Measurements from ENCODE around the gene STK24. TPM values are rescaled to one million over a fixed set of nuclear protein-coding genes. Genes with fewer than 3 reads are reported as not detected.

The STK24 gene
- total RNA-seq, 2 donors from 2014 or later = 115 to 125 TPM

DNA sequence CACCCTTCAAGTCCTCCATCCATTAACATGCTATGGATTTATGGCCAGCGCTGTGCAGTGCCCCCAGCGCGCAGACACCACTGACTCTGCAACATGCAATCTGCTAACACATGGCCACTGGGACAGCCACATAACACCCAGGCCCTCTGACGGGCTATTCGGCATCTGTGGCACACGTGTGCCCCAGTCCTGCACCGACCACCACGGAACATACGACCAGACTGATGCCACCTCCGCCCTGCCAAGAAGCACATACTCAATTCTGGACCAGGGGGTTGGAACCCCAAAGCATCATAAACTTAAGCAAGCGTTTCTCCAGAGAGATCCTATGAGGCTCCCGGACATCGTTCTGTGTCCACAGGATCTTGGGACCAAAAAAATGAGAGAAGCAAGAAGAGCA, 9.8 kb downstream of the STK24 start:
- peaks cover 40% of the 10 kb centered on the region for H3K4me1 Mint-ChIP-seq
- TF ChIP-seq, protein P1, sequence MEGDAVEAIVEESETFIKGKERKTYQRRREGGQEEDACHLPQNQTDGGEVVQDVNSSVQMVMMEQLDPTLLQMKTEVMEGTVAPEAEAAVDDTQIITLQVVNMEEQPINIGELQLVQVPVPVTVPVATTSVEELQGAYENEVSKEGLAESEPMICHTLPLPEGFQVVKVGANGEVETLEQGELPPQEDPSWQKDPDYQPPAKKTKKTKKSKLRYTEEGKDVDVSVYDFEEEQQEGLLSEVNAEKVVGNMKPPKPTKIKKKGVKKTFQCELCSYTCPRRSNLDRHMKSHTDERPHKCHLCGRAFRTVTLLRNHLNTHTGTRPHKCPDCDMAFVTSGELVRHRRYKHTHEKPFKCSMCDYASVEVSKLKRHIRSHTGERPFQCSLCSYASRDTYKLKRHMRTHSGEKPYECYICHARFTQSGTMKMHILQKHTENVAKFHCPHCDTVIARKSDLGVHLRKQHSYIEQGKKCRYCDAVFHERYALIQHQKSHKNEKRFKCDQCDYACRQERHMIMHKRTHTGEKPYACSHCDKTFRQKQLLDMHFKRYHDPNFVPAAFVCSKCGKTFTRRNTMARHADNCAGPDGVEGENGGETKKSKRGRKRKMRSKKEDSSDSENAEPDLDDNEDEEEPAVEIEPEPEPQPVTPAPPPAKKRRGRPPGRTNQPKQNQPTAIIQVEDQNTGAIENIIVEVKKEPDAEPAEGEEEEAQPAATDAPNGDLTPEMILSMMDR (conservative IDR thresholded peaks at IDR 0.05) = no peak
- no peak overlapping the region for H3K4me3 ChIP-seq (ENCODE audit: low read length)
- no peaks in the 10 kb centered on the region for H3K9me3 Mint-ChIP-seq
- H3K36me3 ChIP-seq (ENCODE audit: control insufficient read depth, insufficient read depth, low read length) = peaks cover 12% of the 10 kb centered on the region
- H3K9ac ChIP-seq (ENCODE audit: extremely low read depth, low read length, poor library complexity, severe bottlenecking) = no peak overlapping the region
- H3K27ac Mint-ChIP-seq = peak overlapping the region; percentile 22
- WGBS, 2 experiments (ENCODE audit: insufficient coverage in 1 of 2, insufficient read length in 1 of 2) = 94 to 95% methylated on average over 12 to 13 of the region's 13 CpGs
- peaks cover 13% of the 10 kb centered on the region for H3K36me3 Mint-ChIP-seq (ENCODE audit: low read depth)
- H3K27me3 ChIP-seq (ENCODE audit: control insufficient read depth, insufficient read depth, low read length, poor library complexity, severe bottlenecking) = no peaks in the 10 kb centered on the region
- H3K9me3 ChIP-seq (ENCODE audit: control insufficient read depth, low read length) = no peaks in the 10 kb centered on the region
- H3K27ac ChIP-seq (ENCODE audit: low read depth, low read length) = no peak overlapping the region
- H3K4me3 Mint-ChIP-seq = no peak overlapping the region
- no peaks in the 10 kb centered on the region for H3K27me3 Mint-ChIP-seq (ENCODE audit: insufficient read depth)
- peaks cover 5% of the 10 kb centered on the region for H3K4me1 ChIP-seq (ENCODE audit: control insufficient read depth, insufficient read depth, low read length)
- DNase-seq = no peak

DNA sequence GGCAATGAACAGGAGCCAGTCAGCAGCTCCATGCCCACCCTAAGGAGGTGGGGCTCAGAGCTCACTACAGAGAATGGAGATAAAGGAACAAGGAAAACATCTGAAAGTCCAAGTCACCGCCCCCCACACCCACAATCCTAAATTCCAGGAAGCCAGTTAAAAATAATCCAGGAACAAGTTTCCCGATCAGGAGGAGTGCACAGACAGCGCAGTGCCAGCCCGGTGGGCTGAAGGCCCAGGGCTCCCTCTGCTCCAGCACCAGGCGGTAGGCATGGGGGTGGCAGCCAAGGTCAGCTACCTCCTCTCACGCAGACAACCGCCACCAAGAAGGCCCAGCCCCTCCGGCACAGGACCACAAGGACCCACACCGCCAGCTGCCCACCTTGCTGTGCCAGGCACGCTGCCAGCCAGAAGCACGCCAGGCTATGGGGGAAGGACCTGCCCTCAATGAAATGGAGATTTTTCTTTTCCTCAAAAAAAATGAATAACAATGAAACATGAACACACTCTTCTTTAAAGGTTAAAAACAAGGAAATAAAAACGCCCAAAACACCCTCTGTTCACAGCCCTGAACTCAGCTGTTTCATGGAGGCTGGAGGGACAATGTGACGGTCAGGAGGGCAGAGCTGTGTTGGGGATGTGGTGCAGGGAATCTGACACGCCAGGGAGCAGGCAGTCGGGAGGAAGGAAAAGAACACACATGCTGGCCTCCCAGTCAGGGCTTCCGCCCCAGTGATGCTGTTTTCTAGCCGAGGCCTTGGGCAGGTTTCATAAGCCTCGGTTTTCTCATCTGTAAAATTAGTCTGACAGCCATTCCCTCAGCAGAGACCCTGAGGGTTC, 11.0 kb downstream of the STK24 start:
- 89 to 92% methylated on average over 11 to 18 of the region's 18 CpGs for WGBS, 2 experiments (ENCODE audit: insufficient coverage in 1 of 2, insufficient read length in 1 of 2)
- H3K36me3 Mint-ChIP-seq (ENCODE audit: low read depth) = peaks cover 13% of the 10 kb centered on the region
- Histone ChIP-seq H3K36me3 (ENCODE audit: control insufficient read depth, insufficient read depth, low read length) (peaks cover 8% of the 10 kb centered on the region), H3K4me1 (ENCODE audit: control insufficient read depth, insufficient read depth, low read length) (peaks cover 5% of the 10 kb centered on the region), H3K27ac (ENCODE audit: low read depth, low read length) (no peak overlapping the region), H3K4me3 (ENCODE audit: low read length) (no peak overlapping the region), H3K9ac (ENCODE audit: extremely low read depth, low read length, poor library complexity, severe bottlenecking) (no peak overlapping the region), H3K9me3 (ENCODE audit: control insufficient read depth, low read length) (no peaks in the 10 kb centered on the region), H3K27me3 (ENCODE audit: control insufficient read depth, insufficient read depth, low read length, poor library complexity, severe bottlenecking) (no peaks in the 10 kb centered on the region)
- H3K27me3 Mint-ChIP-seq (ENCODE audit: insufficient read depth) = no peaks in the 10 kb centered on the region
- H3K9me3 Mint-ChIP-seq = no peaks in the 10 kb centered on the region
- no peak for DNase-seq
- TF ChIP-seq, protein P1 (conservative IDR thresholded peaks at IDR 0.05) = no peak
- H3K4me3 Mint-ChIP-seq = no peak overlapping the region
- H3K27ac Mint-ChIP-seq = peak overlapping the region; percentile 66
- peaks cover 30% of the 10 kb centered on the region for H3K4me1 Mint-ChIP-seq

DNA sequence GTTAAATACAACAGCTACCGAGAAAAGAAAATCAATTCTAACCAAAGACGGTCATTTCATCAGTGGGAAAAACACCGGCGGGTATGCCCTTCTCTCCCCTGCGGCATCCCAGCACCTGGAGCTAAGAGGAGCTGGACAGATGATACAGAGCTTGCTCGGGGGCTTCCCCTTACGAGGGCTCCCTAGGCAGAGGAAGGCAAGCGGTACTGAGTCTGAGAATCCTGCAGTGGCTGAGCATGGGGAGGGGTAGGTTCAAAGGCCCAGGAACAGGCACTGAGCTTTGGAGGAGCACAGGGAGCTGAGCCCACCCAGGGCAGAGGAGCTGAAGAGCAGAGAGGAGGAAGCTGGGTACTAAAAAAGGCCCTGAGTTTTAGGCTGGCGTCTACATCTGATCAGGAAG, 12.7 kb downstream of the STK24 start:
- Mint-ChIP-seq H3K27me3 (ENCODE audit: insufficient read depth) (no peaks in the 10 kb centered on the region), H3K27ac (peak overlapping the region; percentile 52), H3K9me3 (no peaks in the 10 kb centered on the region), H3K4me3 (no peak overlapping the region), H3K36me3 (ENCODE audit: low read depth) (peaks cover 9% of the 10 kb centered on the region), H3K4me1 (peaks cover 23% of the 10 kb centered on the region)
- TF ChIP-seq, protein P1 (conservative IDR thresholded peaks at IDR 0.05) = no peak
- Histone ChIP-seq H3K4me3 (ENCODE audit: low read length) (no peak overlapping the region), H3K27me3 (ENCODE audit: control insufficient read depth, insufficient read depth, low read length, poor library complexity, severe bottlenecking) (no peaks in the 10 kb centered on the region), H3K36me3 (ENCODE audit: control insufficient read depth, insufficient read depth, low read length) (peaks cover 10% of the 10 kb centered on the region), H3K27ac (ENCODE audit: low read depth, low read length) (no peak overlapping the region), H3K9me3 (ENCODE audit: control insufficient read depth, low read length) (no peaks in the 10 kb centered on the region), H3K4me1 (ENCODE audit: control insufficient read depth, insufficient read depth, low read length) (peaks cover 5% of the 10 kb centered on the region), H3K9ac (ENCODE audit: extremely low read depth, low read length, poor library complexity, severe bottlenecking) (no peak overlapping the region)
- DNase-seq = no peak
- 90 to 92% methylated on average over 7 to 9 of the region's 9 CpGs for WGBS, 2 experiments (ENCODE audit: insufficient coverage in 1 of 2, insufficient read length in 1 of 2)

Measured in endodermal cell (in vitro differentiated cells).